ENCODE measurements around the gene COCH. TPM values are rescaled to one million over a fixed set of nuclear protein-coding genes. Genes with fewer than 3 reads are reported as not detected.
"Not testable (repeated sequence)": the region's sequence is repeated elsewhere in the genome, so short reads cannot be mapped to it uniquely, and the experiment has no call there.

COCH gene
- total RNA-seq, 1 experiment from 2014 or later, result 2.0 TPM

DNA sequence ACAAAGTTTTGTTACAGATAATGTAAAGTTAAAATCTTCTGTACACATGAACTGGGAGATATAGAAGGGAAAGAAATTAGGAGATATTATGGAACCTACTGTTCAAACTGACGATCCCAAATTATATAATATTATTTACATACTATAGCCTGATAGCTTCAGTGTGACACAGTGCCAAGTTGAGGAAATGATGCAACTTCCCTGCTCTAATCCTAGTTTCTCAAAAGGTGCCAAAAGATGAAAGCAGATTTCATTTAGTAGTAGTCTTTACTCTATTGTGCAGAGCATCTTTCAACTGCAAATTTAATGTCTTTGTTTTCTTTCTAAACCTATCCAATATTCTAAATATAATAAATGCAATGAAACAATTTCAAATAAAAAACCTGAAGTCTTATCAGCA, 46.9 kb downstream of the COCH start:
- no peak for DNase-seq (ENCODE audit: low spot score)

DNA sequence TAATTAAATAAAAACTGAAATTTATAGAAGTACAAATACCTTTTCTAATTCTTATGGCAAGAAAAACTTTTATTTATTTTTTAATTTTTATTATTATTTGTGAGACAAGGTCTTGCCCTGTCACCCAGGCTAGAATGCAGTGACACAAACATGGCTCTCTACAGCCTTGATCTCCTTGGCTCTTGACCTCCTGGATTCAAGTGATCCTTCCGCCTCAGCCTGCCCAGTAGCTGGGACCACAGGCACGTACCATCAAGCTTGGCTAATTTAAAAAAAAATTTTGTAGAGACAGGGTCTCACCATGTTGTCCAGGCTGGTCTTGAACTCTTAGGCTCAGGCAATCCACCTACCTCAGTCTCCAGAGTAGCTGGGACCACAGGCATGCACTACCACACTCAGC, 47.4 kb downstream of the COCH start:
- no peak for DNase-seq (ENCODE audit: low spot score)

DNA sequence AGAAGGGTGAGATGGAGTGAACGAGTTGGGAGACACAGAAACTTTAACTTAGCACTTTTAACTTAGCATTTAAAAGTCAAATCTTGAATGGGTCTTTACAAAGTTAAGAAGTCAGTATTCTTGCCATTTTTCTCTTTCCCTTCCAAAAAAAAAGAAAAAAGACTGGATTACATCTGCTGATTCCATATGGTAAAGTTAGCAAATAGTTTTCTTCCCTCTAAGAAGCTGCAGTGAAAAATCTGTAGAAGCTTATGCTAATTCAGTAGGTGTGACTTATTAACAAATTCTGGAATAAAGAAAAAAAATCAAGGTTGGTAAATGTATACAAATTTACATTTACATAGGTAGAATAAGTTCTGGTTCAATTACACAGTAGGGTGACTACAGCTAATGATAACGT, 50.9 kb downstream of the COCH start:
- DNase-seq (ENCODE audit: low spot score), result no peak

DNA sequence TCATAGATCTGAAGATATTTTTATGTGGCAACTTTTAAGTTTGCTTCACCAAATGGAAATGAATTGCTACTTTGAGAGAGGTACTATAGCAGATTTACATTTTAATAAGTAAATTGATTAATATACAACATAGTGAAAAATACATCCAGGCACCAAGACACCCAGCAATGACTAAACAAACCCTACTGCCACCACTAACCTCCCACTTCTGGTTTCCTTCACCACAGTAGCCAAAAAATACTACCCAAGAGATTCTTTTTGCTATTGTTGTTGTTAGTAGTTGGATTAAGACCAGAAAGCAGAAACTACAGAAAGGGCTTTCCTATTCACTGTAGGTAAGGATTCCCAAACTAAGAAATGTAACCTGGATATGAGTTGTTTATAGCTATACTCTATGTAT, 54.1 kb downstream of the COCH start:
- no peak for DNase-seq (ENCODE audit: low spot score)

DNA sequence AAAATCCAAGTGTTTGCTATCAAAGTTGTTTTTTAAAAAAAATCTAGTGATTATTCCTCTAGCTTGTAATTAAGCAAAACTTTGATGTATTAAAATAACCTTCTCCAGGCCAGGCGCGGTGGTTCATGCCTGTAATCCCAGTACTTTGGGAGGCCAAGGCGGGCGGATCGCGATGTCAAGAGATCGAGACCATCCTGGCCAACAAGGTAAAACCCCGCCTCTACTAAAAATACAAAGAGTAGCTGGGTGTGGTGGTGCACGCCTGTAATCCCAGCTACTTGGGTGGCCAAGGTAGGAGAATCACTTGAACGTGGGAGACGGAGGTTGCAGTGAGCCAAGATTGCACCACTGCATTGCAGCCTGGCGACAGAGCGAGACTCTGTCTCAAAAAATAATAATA, 59.6 kb downstream of the COCH start:
- not testable (repeated sequence) for DNase-seq (ENCODE audit: low spot score)

DNA sequence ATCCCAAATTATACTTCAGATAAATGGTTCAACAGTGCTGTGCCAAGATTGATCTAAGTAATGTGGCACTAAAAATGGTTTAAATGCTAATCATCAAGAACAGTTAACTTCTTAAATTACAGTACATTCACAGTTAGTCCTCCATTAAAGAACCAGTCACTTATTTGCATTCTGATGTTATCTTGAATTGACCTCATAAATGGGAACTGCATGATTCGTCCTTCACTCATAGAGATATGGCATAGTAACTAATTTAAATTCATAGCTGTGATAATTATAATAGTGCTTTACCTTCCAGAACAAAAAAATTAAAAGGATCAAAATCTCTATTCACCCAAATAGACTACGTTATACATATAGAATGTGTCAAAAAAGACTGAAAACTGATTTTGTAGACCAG, 61.1 kb downstream of the COCH start:
- DNase-seq (ENCODE audit: low spot score), result no peak

DNA sequence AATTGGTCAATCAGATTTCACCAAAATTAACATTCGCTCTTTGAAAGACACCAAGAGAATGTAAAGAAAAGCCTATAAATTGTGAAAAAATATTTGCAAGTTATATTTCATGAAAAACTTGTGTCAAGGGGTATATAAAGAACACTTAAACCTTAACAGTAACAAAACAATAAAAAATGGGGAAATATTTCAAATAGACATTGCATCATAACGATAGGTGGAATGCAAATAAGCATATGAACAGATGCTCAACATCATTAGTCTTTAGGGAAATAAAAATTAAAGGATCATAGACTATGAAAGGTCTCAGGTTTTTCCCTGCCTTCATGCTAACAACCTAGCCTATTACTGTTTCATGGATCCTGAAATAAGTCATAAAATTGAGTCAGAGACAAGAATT, 64.3 kb downstream of the COCH start:
- DNase-seq (ENCODE audit: low spot score), result no peak

Other genes with a start within 250 kb of the COCH start
- 2.1 and 2.4 TPM in 2 replicates for gene AP4S1, start 151.1 kb downstream of the COCH start, total RNA-seq (2014; rRNA removed; shearing (Covaris generic))
- gene STRN3, start 151.8 kb downstream of the COCH start, total RNA-seq (2014; rRNA removed; shearing (Covaris generic)), result 11.2 and 18.6 TPM in 2 replicates

All from HT-29 (cell line).